Natural killer cell (primary cell): Measurements from ENCODE around the gene XNDC1N. TPM values are rescaled to one million over a fixed set of nuclear protein-coding genes. Genes with fewer than 3 reads are reported as not detected.

Experiments
- ATAC-seq, 3 donors: fragments of 150-1000 bp in 2 of 3; fragments of 200-7000 bp in 1 of 3; cut with Tn5 transposase; 1 replicate in 1 of 3; 2 replicates in 2 of 3; pipeline ENCODE4 v1.10.0; 2021; ENCODE audit warnings: mild to moderate bottlenecking in 2 of 3, moderate library complexity in 2 of 3
- DNase-seq, 2 donors: peaks; one replicate each; pipeline versions ENCODE4 v3.0.0 to v3.0.0-alpha.2; 2013 to 2021; ENCODE audit warnings: mixed read lengths in 1 of 2
- H3K27ac ChIP-seq: one replicate; pipeline ENCODE4 v1.5.1; 2013; ENCODE audit warnings: mild to moderate bottlenecking, low read length
- H3K27me3 ChIP-seq: one replicate; pipeline ENCODE4 v1.6.1; 2013; ENCODE audit warnings: low read length; ENCODE audit not compliant: control insufficient read depth, insufficient read depth
- H3K36me3 ChIP-seq: one replicate; pipeline ENCODE4 v1.6.1; 2013; ENCODE audit warnings: low read length; ENCODE audit not compliant: control insufficient read depth, insufficient read depth
- H3K4me1 ChIP-seq: one replicate; pipeline ENCODE4 v1.6.1; 2013; ENCODE audit warnings: low read length; ENCODE audit not compliant: control insufficient read depth, insufficient read depth
- H3K4me3 ChIP-seq: one replicate; pipeline ENCODE4 v1.5.1; 2013; ENCODE audit warnings: low read length
- H3K9me3 ChIP-seq: one replicate; pipeline ENCODE4 v1.6.1; 2013; ENCODE audit warnings: low read length; ENCODE audit not compliant: control insufficient read depth, insufficient read depth
- H3K27ac Mint-ChIP-seq, 2 donors: one replicate each; pipeline ENCODE4 v1.8.0; 2022; ENCODE audit warnings: mild to moderate bottlenecking in 2 of 2, mixed read lengths in 2 of 2, moderate library complexity in 1 of 2
- H3K27me3 Mint-ChIP-seq, 2 donors: one replicate each; pipeline ENCODE4 v1.8.0; 2022; ENCODE audit warnings: low read depth in 2 of 2, mixed read lengths in 2 of 2
- H3K36me3 Mint-ChIP-seq: one replicate; pipeline ENCODE4 v1.8.0; 2022; ENCODE audit warnings: mixed read lengths
- H3K4me1 Mint-ChIP-seq, 2 donors: one replicate each; pipeline ENCODE4 v1.8.0; 2022; ENCODE audit warnings: mixed read lengths in 2 of 2
- H3K4me3 Mint-ChIP-seq: one replicate; pipeline ENCODE4 v1.8.0; 2022; ENCODE audit warnings: mild to moderate bottlenecking, moderate library complexity, mixed read lengths
- H3K9me3 Mint-ChIP-seq, 2 donors: one replicate each; pipeline ENCODE4 v1.8.0; 2022; ENCODE audit warnings: mixed read lengths in 2 of 2
- CTCF ChIP-seq: fragments of 200-600 bp; IDR thresholded peaks from one replicate; pipeline ENCODE4 v1.8.0; 2022; ENCODE audit warnings: antibody characterized with exemption
- WGBS: methylation state at CpG from one replicate; pipeline ENCODE4 v1.1.7; 2013; ENCODE audit warnings: missing lambda C conversion rate; ENCODE audit not compliant: insufficient coverage; 5-methylcytosine and 5-hydroxymethylcytosine counted together
- intact Hi-C: fragments of 100-400 bp; cut with micrococcal nuclease; formaldehyde crosslinking; loops from one replicate; pipeline ENCODE4 v1.14.2; 2022
- total RNA-seq, 4 donors: library from RNA; stranded (reverse); fragments of 120-200 nt in 1 of 4; gene quantifications; one replicate each; pipeline versions ENCODE4 v1.2.3 to v1.2.4, GENCODE V29; 2013 to 2022

XNDC1N gene
- total RNA-seq, 3 donors from 2014 or later (not counting 1 experiment from before 2014, with no cell fraction given) = 9.6 to 16.1 (median 14.1) TPM

GRCh38 chr11:71976551-71976950, 48.2 kb upstream of the XNDC1N start:
- H3K4me3 Mint-ChIP-seq = no peak overlapping the region
- ATAC-seq = no peak
- no peak overlapping the region for H3K27ac Mint-ChIP-seq
- H3K27ac ChIP-seq = no peak overlapping the region
- peaks cover 6% of the 10 kb centered on the region for H3K36me3 ChIP-seq
- no peaks in the 10 kb centered on the region for H3K27me3 ChIP-seq
- H3K9me3 ChIP-seq = no peaks in the 10 kb centered on the region
- DNase-seq = no peak
- peaks cover 4% of the 10 kb centered on the region in 2 donors for H3K4me1 Mint-ChIP-seq
- TF ChIP-seq CTCF = no peak
- H3K27me3 Mint-ChIP-seq = no peaks in the 10 kb centered on the region
- no peak overlapping the region for H3K4me3 ChIP-seq
- H3K36me3 Mint-ChIP-seq = no peaks in the 10 kb centered on the region
- 94% methylated on average over 5 of the region's 5 CpGs for WGBS
- intact Hi-C loops = loop anchor here (2.0 to 5.0 kb wide), 3 partner anchors 116 to 456 kb away; partner anchors contain the start of gene CLPB
- H3K4me1 ChIP-seq = no peaks in the 10 kb centered on the region
- H3K9me3 Mint-ChIP-seq = no peaks in the 10 kb centered on the region

GRCh38 chr11:71971680-71972079, 43.3 kb upstream of the XNDC1N start:
- Mint-ChIP-seq H3K4me3 (no peak overlapping the region), H3K27ac (no peak overlapping the region), H3K36me3 (no peaks in the 10 kb centered on the region), H3K9me3 (no peaks in the 10 kb centered on the region), H3K4me1 (no peaks in the 10 kb centered on the region), H3K27me3 (no peaks in the 10 kb centered on the region)
- Histone ChIP-seq H3K27ac (no peak overlapping the region), H3K4me3 (no peak overlapping the region), H3K9me3 (no peaks in the 10 kb centered on the region), H3K36me3 (peaks cover 19% of the 10 kb centered on the region), H3K4me1 (no peaks in the 10 kb centered on the region), H3K27me3 (no peaks in the 10 kb centered on the region)
- 100% methylated on average over 2 of the region's 2 CpGs for WGBS
- intact Hi-C loops = no loop called here
- no peak for TF ChIP-seq CTCF
- DNase-seq (no peak), ATAC-seq (no peak)

- Histone ChIP-seq H3K27ac (no peak overlapping the region), H3K36me3 (peaks cover 23% of the 10 kb centered on the region), H3K9me3 (peaks cover 3% of the 10 kb centered on the region), H3K27me3 (no peaks in the 10 kb centered on the region), H3K4me1 (no peaks in the 10 kb centered on the region), H3K4me3 (no peak overlapping the region)
- Mint-ChIP-seq H3K27ac (no peak overlapping the region), H3K4me1 (peaks cover 10 to 20% of the 10 kb centered on the region in 2 donors), H3K36me3 (no peaks in the 10 kb centered on the region), H3K4me3 (no peak overlapping the region), H3K9me3 (no peaks in the 10 kb centered on the region), H3K27me3 (no peaks in the 10 kb centered on the region)
- TF ChIP-seq CTCF = no peak
- ATAC-seq (no peak), DNase-seq (no peak)
- 97% methylated on average over 4 of the region's 4 CpGs for WGBS
- intact Hi-C loops = no loop called here
These were observed 36.2 kb upstream of the XNDC1N start for GRCh38 chr11:71964641-71965040.

GRCh38 chr11:71963468-71963867, 35.1 kb upstream of the XNDC1N start:
- no peaks in the 10 kb centered on the region for H3K9me3 Mint-ChIP-seq
- Histone ChIP-seq H3K27ac (no peak overlapping the region), H3K4me1 (no peaks in the 10 kb centered on the region), H3K36me3 (peaks cover 22% of the 10 kb centered on the region), H3K4me3 (no peak overlapping the region), H3K9me3 (peaks cover 3% of the 10 kb centered on the region), H3K27me3 (no peaks in the 10 kb centered on the region)
- ATAC-seq = no peak
- no peaks in the 10 kb centered on the region for H3K36me3 Mint-ChIP-seq
- intact Hi-C loops = no loop called here
- peaks cover 10 to 27% of the 10 kb centered on the region in 2 donors for H3K4me1 Mint-ChIP-seq
- H3K27me3 Mint-ChIP-seq = no peaks in the 10 kb centered on the region
- WGBS = 99% methylated on average over 8 of the region's 8 CpGs
- no peak overlapping the region for H3K4me3 Mint-ChIP-seq
- TF ChIP-seq CTCF = no peak
- peak overlapping the region in 1 of 2 donors; percentile 53 for H3K27ac Mint-ChIP-seq
- no peak for DNase-seq
